Pancreas (tissue), 10 donors: Measurements from ENCODE around the gene MGA. TPM values are rescaled to one million over a fixed set of nuclear protein-coding genes. Genes with fewer than 3 reads are reported as not detected.

Source experiments
- ATAC-seq, 4 donors: fragments of 200-7000 bp; cut with Tn5 transposase; one replicate each; pipeline versions ENCODE4 v1.8.0 to v1.9.1; 2020; ENCODE audit warnings: mild to moderate bottlenecking in 4 of 4, moderate library complexity in 4 of 4
- DNase-seq, 6 donors: peaks; one replicate each; pipeline ENCODE4 v3.0.0-alpha.2; 2020
- FAIRE-seq: peaks from 2 replicates; lab custom pipeline; 2012; peaks lifted over from hg19 to GRCh38; lab: Jason Lieb, UNC
- H3K27ac ChIP-seq, 4 donors: fragments of 200-600 bp; sonication (generic); 1 replicate in 3 of 4; 2 replicates in 1 of 4; pipeline versions ENCODE4 v1.5.0 to v1.8.0; 2020
- H3K27me3 ChIP-seq, 4 donors: fragments of 200-600 bp; one replicate each; pipeline ENCODE4 v1.8.0; 2021
- H3K36me3 ChIP-seq, 3 donors: fragments of 200-600 bp; sonication (generic) in 1 of 3; one replicate each; pipeline versions ENCODE4 v1.5.0 to v1.8.0; 2020 to 2021
- H3K4me1 ChIP-seq, 3 donors: fragments of 200-600 bp; one replicate each; pipeline ENCODE4 v1.8.0; 2021
- H3K4me3 ChIP-seq, 4 donors: fragments of 200-600 bp; sonication (generic) in 2 of 4; one replicate each; pipeline versions ENCODE4 v1.5.0 to v1.8.0; 2020 to 2021
- H3K9me3 ChIP-seq, 4 donors: fragments of 200-600 bp; one replicate each; pipeline ENCODE4 v1.8.0; 2021
- CTCF ChIP-seq, 4 donors: fragments of 200-600 bp; sonication (generic) in 3 of 4; IDR thresholded peaks; one replicate each; pipeline versions ENCODE4 v1.5.0 to v1.8.0; 2021; ENCODE audit warnings: antibody characterized with exemption in 4 of 4
- WGBS, 2 donors: extraction: QIAGEN DNeasy Blood & Tissue Kit; methylation state at CpG; one replicate each; pipeline ENCODE4 v1.1.7; 2013; 5-methylcytosine and 5-hydroxymethylcytosine counted together
- intact Hi-C, 3 donors: fragments of 100-400 bp; cut with DNase I; formaldehyde crosslinking; loops; one replicate each; pipeline versions ENCODE4 v1.11.1 to v1.14.2; 2022
- polyA plus RNA-seq, 2 donors: library from polyadenylated mRNA; stranded (reverse); fragments of 200-250 nt; gene quantifications; one replicate each; pipeline ENCODE4 v1.2.3, GENCODE V29; 2013
- total RNA-seq, 6 donors: library from RNA; stranded (reverse); fragmentation: NEBNext Ultra II Directional in 4 of 6; extraction: Animal tissue kit (Norgen Biotek cat#: 25700) in 4 of 6; gene quantifications; one replicate each; pipeline versions ENCODE4 v1.2.1 to v1.2.4, GENCODE V29; 2021 to 2023
- donor health status: healthy with polysubstance abuse.
- donor health status: DM: no; HTN: no; CAD: no; lungs with moderate emphysema.
- donor health status: DM: no; HTN: no; CAD: no.
- donor health status: control.
- donor health status: control.
- donor health status: Bipolar disorder and iron deficiency.
- donor health status: DM: yes; HTN: yes; CAD: no.
- donor health status: DM: no; HTN: no; CAD: no.
- donor health status: DM: no; HTN: no; CAD: no.
- donor health status: DM: yes; HTN: yes; CAD: no.

Gene MGA
- total and polyA plus RNA-seq, 8 donors, result 2.7 to 31.3 (median 17.6) TPM

- H3K4me1 ChIP-seq, result peaks cover 0 to 4% (median 0%) of the 10 kb centered on the region in 3 donors
- FAIRE-seq (no peak), ATAC-seq (no peak), DNase-seq (no peak)
- no peak overlapping the region for H3K27ac ChIP-seq
- WGBS, 2 donors, result 62 to 64% methylated on average over 7 of the region's 7 CpGs
- intact Hi-C loops, result no loop called here
- no peak for TF ChIP-seq CTCF (IDR thresholded peaks at IDR 0.05)
- no peaks in the 10 kb centered on the region for H3K36me3 ChIP-seq
- no peak overlapping the region for H3K4me3 ChIP-seq
- H3K27me3 ChIP-seq, result no peaks in the 10 kb centered on the region
- H3K9me3 ChIP-seq, result no peaks in the 10 kb centered on the region
These were observed 11.7 kb downstream of the MGA start for GRCh38 chr15:41671656-41672648.

- no peak overlapping the region for H3K4me3 ChIP-seq
- no peak overlapping the region for H3K27ac ChIP-seq
- WGBS, 2 donors, result 94 to 97% methylated on average over 4 of the region's 4 CpGs
- DNase-seq (no peak), ATAC-seq (no peak), FAIRE-seq (no peak)
- peaks cover 0 to 4% (median 0%) of the 10 kb centered on the region in 3 donors for H3K4me1 ChIP-seq
- H3K9me3 ChIP-seq, result no peaks in the 10 kb centered on the region
- TF ChIP-seq CTCF (IDR thresholded peaks at IDR 0.05), result no peak
- H3K27me3 ChIP-seq, result no peaks in the 10 kb centered on the region
- intact Hi-C loops, result no loop called here
- H3K36me3 ChIP-seq, result no peaks in the 10 kb centered on the region
These were observed 15.1 kb downstream of the MGA start for GRCh38 chr15:41675337-41675736.

DNA sequence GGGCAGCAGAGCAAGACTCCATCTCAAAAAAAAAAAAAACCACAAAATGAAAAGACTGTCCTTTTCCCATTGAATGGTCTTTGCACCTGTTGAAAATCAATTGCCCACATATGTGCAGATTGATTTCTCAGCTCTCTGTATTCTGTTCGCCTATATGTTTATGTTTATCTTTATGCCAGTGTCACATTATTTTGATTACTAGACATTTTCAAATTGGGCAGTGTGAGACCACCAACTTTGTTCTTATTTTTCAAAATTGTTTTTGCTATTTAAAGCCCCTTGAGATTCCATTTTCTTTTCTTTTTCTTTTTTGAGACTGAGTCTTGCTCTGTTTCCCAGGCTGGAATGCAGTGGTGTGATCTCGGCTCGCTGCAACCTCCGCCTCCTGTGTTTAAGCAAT, 18.5 kb downstream of the MGA start:
- Histone ChIP-seq H3K36me3 (no peaks in the 10 kb centered on the region), H3K4me3 (no peak overlapping the region), H3K27me3 (no peaks in the 10 kb centered on the region), H3K9me3 (no peaks in the 10 kb centered on the region), H3K27ac (no peak overlapping the region), H3K4me1 (no peaks in the 10 kb centered on the region)
- no peak for TF ChIP-seq CTCF (IDR thresholded peaks at IDR 0.05)
- DNase-seq (no peak), FAIRE-seq (no peak), ATAC-seq (no peak)
- 97% methylated on average over 4 of the region's 4 CpGs for WGBS, 2 donors
- intact Hi-C loops, result no loop called here

DNA sequence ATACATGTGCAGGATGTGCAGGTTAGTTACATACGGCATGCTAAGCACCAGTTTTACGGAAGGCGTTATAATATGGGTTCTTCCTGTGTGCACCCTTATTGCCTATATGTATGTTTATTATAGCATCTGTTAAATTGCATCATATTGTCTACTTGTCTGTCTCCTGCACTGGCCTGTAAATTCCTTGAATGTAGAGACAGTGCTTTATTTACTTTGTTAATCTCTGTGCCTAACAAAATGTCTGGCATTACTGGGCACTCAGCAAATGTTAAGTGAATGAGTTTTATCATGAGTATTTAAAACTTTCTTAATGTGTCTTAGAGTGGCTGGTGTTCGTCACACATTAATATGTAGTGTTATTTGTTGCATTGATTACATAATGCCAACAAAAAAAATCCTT, 23.8 kb downstream of the MGA start:
- no peak for TF ChIP-seq CTCF (IDR thresholded peaks at IDR 0.05)
- 87 to 89% methylated on average over 4 of the region's 4 CpGs for WGBS, 2 donors
- no peaks in the 10 kb centered on the region for H3K36me3 ChIP-seq
- peaks cover 0 to 20% (median 6%) of the 10 kb centered on the region in 3 donors for H3K4me1 ChIP-seq
- no peaks in the 10 kb centered on the region for H3K9me3 ChIP-seq
- no peak overlapping the region for H3K4me3 ChIP-seq
- no peak overlapping the region for H3K27ac ChIP-seq
- no peaks in the 10 kb centered on the region for H3K27me3 ChIP-seq
- intact Hi-C loops, result no loop called here
- ATAC-seq (no peak), DNase-seq (no peak), FAIRE-seq (no peak)

DNA sequence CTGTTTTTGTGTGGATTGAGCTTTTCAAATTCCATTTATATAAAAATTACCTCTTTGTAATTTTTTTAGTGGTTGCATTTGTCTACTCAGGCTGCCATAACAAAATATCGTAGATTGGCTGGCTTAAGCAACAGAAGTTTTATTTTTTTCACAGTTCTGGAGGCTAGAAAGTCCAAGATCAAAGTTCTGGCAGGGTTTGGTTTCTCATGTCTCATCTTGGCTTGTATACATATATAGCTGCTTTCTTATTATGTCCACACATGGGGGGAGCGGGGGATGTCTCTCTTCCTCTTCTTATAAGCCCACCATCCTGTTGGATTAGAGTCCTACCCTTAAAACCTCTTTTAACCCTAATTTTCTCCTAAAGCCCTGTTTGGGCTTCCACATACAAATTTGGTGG, 28.5 kb downstream of the MGA start:
- 71 to 74% methylated on average over 2 of the region's 2 CpGs for WGBS, 2 donors
- no peak for ATAC-seq
- Histone ChIP-seq H3K9me3 (no peaks in the 10 kb centered on the region), H3K27ac (no peak overlapping the region), H3K36me3 (no peaks in the 10 kb centered on the region), H3K4me3 (no peak overlapping the region), H3K27me3 (no peaks in the 10 kb centered on the region), H3K4me1 (peaks cover 0 to 20% (median 6%) of the 10 kb centered on the region in 3 donors)
- no peak for FAIRE-seq
- TF ChIP-seq CTCF (IDR thresholded peaks at IDR 0.05), result no peak
- DNase-seq, result no peak
- intact Hi-C loops, result no loop called here
